ENCODE data around the gene PEA15. TPM values are rescaled to one million over a fixed set of nuclear protein-coding genes. Genes with fewer than 3 reads are reported as not detected.

Gene PEA15
- total and polyA plus RNA-seq, 7 donors = 51.2 to 232 (median 95.9) TPM

- H3K4me3 ChIP-seq = peak overlapping the region; percentile 18
- no peaks in the 10 kb centered on the region for H3K9me3 ChIP-seq
- H3K4me1 ChIP-seq = peaks cover 48% of the 10 kb centered on the region
- 43 to 53% (median 47%) methylated on average over 9 of the region's 9 CpGs for WGBS, 3 donors
- intact Hi-C loops (cut with DNase I) = loop anchor here in 1 of 2 donors (5.0 kb wide), 1 partner anchor 111 kb away; the partner anchor contains the start of gene IGSF8
- no peaks in the 10 kb centered on the region for H3K27me3 ChIP-seq (ENCODE audit: insufficient read depth in 3 of 3, low read length in 2 of 3)
- H3K36me3 ChIP-seq (ENCODE audit: insufficient read depth in 1 of 2, low read depth in 1 of 2) = peaks cover 0 to 44% of the 10 kb centered on the region in 2 donors
- no peak for TF ChIP-seq CTCF (IDR thresholded peaks at IDR 0.05)
- ATAC-seq (no peak), DNase-seq (no peak)
- H3K27ac ChIP-seq = peak overlapping the region; percentile 92
These were observed 2.8 kb downstream of the PEA15 start for GRCh38 chr1:160207771-160208556.

- H3K36me3 ChIP-seq (ENCODE audit: insufficient read depth in 1 of 2, low read depth in 1 of 2) = peaks cover 3 to 50% of the 10 kb centered on the region in 2 donors
- H3K4me1 ChIP-seq = peaks cover 48% of the 10 kb centered on the region
- H3K27ac ChIP-seq = peak overlapping the region; percentile 92
- WGBS, 3 donors = 58 to 64% (median 60%) methylated on average over 6 of the region's 6 CpGs
- no peak for ATAC-seq
- intact Hi-C loops (cut with DNase I) = loop anchor here in 1 of 2 donors (5.0 kb wide), 1 partner anchor 111 kb away; the partner anchor contains the start of gene IGSF8
- H3K27me3 ChIP-seq (ENCODE audit: insufficient read depth in 3 of 3, low read length in 2 of 3) = no peaks in the 10 kb centered on the region
- peak overlapping the region; percentile 18 for H3K4me3 ChIP-seq
- no peak for TF ChIP-seq CTCF (IDR thresholded peaks at IDR 0.05)
- H3K9me3 ChIP-seq = no peaks in the 10 kb centered on the region
- no peak for DNase-seq
These were observed 3.6 kb downstream of the PEA15 start for GRCh38 chr1:160208557-160209320.

- H3K4me3 ChIP-seq = no peak overlapping the region
- no peak for TF ChIP-seq CTCF (IDR thresholded peaks at IDR 0.05)
These were observed 4.3 kb downstream of the PEA15 start for GRCh38 chr1:160209321-160210046.

GRCh38 chr1:160210561-160210960 is 5.4 kb downstream of the PEA15 start:
- peaks cover 6 to 69% of the 10 kb centered on the region in 2 donors for H3K36me3 ChIP-seq (ENCODE audit: insufficient read depth in 1 of 2, low read depth in 1 of 2)
- TF ChIP-seq CTCF (IDR thresholded peaks at IDR 0.05) = no peak
- no peaks in the 10 kb centered on the region for H3K27me3 ChIP-seq (ENCODE audit: insufficient read depth in 3 of 3, low read length in 2 of 3)
- DNase-seq (no peak), ATAC-seq (no peak)
- H3K9me3 ChIP-seq = no peaks in the 10 kb centered on the region
- no peak overlapping the region for H3K4me3 ChIP-seq
- 48 to 50% (median 49%) methylated on average over 5 of the region's 5 CpGs for WGBS, 3 donors
- peak overlapping the region; percentile 24 for H3K27ac ChIP-seq
- peaks cover 36% of the 10 kb centered on the region for H3K4me1 ChIP-seq
- intact Hi-C loops (cut with DNase I) = no loop called here

More at GRCh38 chr1:160209321-160210046, 4.3 kb downstream of the PEA15 start:
- no peaks in the 10 kb centered on the region for H3K27me3 ChIP-seq (ENCODE audit: insufficient read depth in 3 of 3, low read length in 2 of 3)
- intact Hi-C loops (cut with DNase I) = loop anchor here in 1 of 2 donors (5.0 kb wide), 1 partner anchor 112 kb away; the partner anchor contains the start of gene IGSF8
- 40 to 47% (median 46%) methylated on average over 7 of the region's 7 CpGs for WGBS, 3 donors
- DNase-seq (peak; percentile 44 to 67), ATAC-seq (peak; percentile 51 to 73 (median 63))
- H3K4me1 ChIP-seq = peaks cover 41% of the 10 kb centered on the region
- H3K9me3 ChIP-seq = no peaks in the 10 kb centered on the region
- peaks cover 3 to 58% of the 10 kb centered on the region in 2 donors for H3K36me3 ChIP-seq (ENCODE audit: insufficient read depth in 1 of 2, low read depth in 1 of 2)
- H3K27ac ChIP-seq = peak overlapping the region; percentile 92
